ENCODE data around the gene SSPN.

DNA sequence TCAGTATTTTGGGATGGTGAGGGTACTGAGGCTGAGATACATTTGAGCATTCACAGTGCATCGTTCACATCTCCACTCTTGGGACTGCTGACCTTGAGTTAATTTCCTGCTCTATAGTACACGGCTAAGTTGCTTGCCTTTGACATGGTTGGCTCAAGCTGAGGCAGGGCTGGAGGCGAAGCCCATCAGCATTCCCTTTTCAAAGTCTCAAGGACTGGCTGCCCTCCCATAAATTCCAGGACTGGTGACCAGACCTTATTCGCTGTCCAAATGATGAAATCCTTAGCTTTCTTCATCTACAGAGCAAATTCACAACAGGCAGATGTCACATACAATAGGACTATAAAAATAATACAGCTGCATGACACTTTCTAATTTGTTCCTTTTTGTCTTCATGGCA, 85.9 kb downstream of the SSPN start:
- no peak for TF ChIP-seq ZNF274 (IDR thresholded peaks at IDR 0.05; ENCODE audit: low read depth, low read length)
- no peak for TF ChIP-seq SUZ12 (IDR thresholded peaks at IDR 0.05; ENCODE audit: extremely low read depth, insufficient read depth, insufficient read length)
- TF ChIP-seq YY1 (IDR thresholded peaks at IDR 0.05; ENCODE audit: insufficient read depth, insufficient read length) = no peak
